ENCODE measurements around the gene KCNC4. TPM values are rescaled to one million over a fixed set of nuclear protein-coding genes. Genes with fewer than 3 reads are reported as not detected.

KCNC4 gene
- total RNA-seq, 4 donors from 2014 or later = 3.8 to 12.5 (median 4.6) TPM

DNA sequence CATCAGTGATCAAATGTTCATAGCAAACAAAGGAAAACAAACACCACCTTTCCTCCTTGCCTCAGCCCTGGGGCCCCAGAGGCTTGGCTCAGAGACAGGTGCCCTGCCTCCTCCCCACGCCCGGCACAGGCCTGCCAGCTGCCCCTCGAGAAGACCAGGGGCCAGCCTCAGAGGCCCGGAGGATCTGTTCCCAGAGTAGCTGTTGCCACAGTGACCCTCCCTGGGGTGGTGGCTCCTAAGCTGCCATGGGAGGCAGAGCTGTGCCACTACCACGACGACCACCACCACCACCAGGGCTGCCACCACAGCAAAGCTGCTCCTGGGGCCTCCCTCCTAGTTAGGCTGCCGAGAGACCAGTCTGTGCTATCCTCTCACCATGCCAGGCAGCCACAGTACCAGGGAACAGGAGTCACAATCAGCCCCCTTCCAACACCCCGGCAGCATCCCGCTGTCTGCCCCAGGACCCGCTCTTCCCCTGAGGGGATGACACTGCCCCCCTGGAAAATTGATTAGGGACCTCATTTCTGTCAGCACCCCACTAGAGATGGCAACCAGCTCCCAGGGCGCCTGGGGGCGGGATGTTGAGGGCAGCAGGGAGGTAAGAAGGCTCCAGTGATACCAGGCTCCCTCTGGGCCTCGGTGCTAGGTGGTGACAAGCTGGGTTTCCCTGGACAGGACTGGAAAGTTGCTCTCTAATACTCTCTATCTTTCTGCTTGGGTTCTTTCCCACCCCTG, 30.5 kb downstream of the KCNC4 start:
- intact Hi-C loops (cut with DNase I) = no loop called here
- H3K36me3 ChIP-seq = no peaks in the 10 kb centered on the region
- DNase-seq = no peak
- no peaks in the 10 kb centered on the region for H3K9me3 ChIP-seq
- no peaks in the 10 kb centered on the region for H3K4me1 ChIP-seq
- H3K4me3 ChIP-seq (replicated peaks in 1 of 3) = no peak overlapping the region
- no peaks in the 10 kb centered on the region for H3K27me3 ChIP-seq
- TF ChIP-seq, protein P1, sequence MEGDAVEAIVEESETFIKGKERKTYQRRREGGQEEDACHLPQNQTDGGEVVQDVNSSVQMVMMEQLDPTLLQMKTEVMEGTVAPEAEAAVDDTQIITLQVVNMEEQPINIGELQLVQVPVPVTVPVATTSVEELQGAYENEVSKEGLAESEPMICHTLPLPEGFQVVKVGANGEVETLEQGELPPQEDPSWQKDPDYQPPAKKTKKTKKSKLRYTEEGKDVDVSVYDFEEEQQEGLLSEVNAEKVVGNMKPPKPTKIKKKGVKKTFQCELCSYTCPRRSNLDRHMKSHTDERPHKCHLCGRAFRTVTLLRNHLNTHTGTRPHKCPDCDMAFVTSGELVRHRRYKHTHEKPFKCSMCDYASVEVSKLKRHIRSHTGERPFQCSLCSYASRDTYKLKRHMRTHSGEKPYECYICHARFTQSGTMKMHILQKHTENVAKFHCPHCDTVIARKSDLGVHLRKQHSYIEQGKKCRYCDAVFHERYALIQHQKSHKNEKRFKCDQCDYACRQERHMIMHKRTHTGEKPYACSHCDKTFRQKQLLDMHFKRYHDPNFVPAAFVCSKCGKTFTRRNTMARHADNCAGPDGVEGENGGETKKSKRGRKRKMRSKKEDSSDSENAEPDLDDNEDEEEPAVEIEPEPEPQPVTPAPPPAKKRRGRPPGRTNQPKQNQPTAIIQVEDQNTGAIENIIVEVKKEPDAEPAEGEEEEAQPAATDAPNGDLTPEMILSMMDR (IDR thresholded peaks at IDR 0.05) = no peak
- TF ChIP-seq POLR2A (IDR thresholded peaks at IDR 0.05) = no peak
- H3K27ac ChIP-seq = no peak overlapping the region
- WGBS, 2 donors = 68 to 95% methylated on average over 4 to 6 of the region's 13 CpGs

DNA sequence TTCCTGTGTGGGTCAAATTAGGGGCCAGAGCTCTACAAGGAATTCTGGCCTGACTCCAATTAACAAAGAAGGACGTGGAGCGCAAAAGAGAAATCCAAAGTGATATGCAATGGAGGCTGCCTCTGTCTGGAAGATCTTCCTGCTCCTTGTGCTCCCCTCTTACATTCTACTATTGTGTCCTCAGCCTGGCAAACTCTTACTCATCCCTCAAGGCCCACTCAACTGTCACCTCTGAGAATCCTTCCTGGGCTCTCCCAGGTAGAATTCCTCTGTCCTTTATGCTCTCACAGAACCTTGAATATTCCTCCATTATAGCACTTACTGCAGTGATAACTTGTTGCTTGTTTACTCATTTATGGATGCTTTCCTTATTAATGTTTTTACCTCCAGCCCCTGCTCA, 31.4 kb downstream of the KCNC4 start:
- intact Hi-C loops (cut with DNase I) = no loop called here
- 36 to 53% methylated on average over 2 of the region's 2 CpGs for WGBS, 2 donors
- DNase-seq = no peak
- H3K27me3 ChIP-seq = no peaks in the 10 kb centered on the region
- no peaks in the 10 kb centered on the region for H3K4me1 ChIP-seq
- no peak overlapping the region for H3K4me3 ChIP-seq (replicated peaks in 1 of 3)
- no peaks in the 10 kb centered on the region for H3K36me3 ChIP-seq
- TF ChIP-seq POLR2A (IDR thresholded peaks at IDR 0.05) = no peak
- TF ChIP-seq, protein P1 (IDR thresholded peaks at IDR 0.05) = no peak
- no peak overlapping the region for H3K27ac ChIP-seq
- H3K9me3 ChIP-seq = no peaks in the 10 kb centered on the region

DNA sequence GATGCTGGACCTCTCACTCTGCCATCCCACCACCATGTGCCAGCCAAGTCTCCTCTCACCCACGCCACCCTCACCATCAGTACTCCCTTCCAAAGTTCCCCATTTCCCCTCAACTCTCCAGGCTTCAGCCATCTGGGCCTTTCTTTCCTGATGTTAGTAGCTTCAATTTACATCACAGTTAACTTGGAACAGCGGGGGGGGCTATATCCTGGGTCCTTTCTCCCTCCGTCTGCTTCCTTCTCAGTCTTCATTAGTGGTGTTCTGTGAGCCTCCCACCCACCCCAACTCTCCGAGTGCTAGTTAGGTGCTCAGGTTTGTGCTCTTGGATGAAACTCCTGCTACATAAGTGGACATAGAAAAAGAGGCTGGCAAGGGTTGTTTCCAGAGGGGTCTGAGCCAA, 31.9 kb downstream of the KCNC4 start:
- no peak for DNase-seq
- no peaks in the 10 kb centered on the region for H3K9me3 ChIP-seq
- no peak for TF ChIP-seq POLR2A (IDR thresholded peaks at IDR 0.05)
- TF ChIP-seq, protein P1 (IDR thresholded peaks at IDR 0.05) = no peak
- intact Hi-C loops (cut with DNase I) = no loop called here
- no peaks in the 10 kb centered on the region for H3K4me1 ChIP-seq
- H3K27ac ChIP-seq = no peak overlapping the region
- no peaks in the 10 kb centered on the region for H3K27me3 ChIP-seq
- H3K36me3 ChIP-seq = no peaks in the 10 kb centered on the region
- WGBS, 2 donors = 88 to 93% methylated on average over 4 of the region's 4 CpGs
- H3K4me3 ChIP-seq (replicated peaks in 1 of 3) = no peak overlapping the region

DNA sequence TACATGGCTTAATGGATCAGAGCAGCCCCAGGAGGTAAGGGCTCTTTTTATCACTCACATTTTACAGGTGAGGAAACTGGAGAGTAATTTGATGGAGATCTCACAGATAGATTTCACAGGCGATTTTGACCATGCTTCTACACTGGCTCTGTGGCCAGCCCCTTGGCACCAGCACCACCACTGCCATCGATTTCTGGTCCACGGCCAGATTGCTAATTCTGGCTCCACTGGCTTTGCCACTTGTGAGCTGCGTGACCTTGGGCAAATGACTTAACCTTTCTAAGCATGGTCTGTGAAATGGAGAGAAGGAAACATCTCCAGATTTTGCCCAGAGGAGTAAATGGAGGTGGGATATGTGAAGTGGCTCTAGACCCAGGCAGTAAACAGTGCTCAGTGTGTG, 32.6 kb downstream of the KCNC4 start:
- Histone ChIP-seq H3K4me3 (replicated peaks in 1 of 3) (no peak overlapping the region), H3K4me1 (no peaks in the 10 kb centered on the region), H3K27me3 (no peaks in the 10 kb centered on the region), H3K27ac (no peak overlapping the region), H3K9me3 (no peaks in the 10 kb centered on the region), H3K36me3 (no peaks in the 10 kb centered on the region)
- TF ChIP-seq POLR2A (IDR thresholded peaks at IDR 0.05) = no peak
- TF ChIP-seq, protein P1 (IDR thresholded peaks at IDR 0.05) = no peak
- intact Hi-C loops (cut with DNase I) = no loop called here
- DNase-seq = no peak
- WGBS, 2 donors = 81 to 84% methylated on average over 4 of the region's 4 CpGs

DNA sequence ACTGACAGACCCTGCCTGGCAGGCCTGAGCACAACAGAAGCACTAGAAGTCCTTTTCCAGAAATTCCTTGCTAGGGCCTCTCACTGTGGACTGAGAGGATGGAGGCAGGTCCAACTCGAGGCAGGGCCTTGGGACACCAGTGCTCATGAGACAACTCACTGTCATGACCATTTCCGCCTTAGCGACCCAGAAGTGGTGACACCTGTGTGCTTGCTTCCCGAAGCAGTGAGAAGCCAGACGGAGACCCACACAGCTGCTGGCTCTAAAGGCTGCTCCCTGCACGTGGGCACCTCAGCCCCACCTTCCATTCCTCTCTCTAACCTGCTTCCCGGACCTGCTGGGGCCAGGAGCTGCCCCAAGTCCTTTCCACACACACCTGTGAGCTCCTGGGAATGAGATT, 33.0 kb downstream of the KCNC4 start:
- TF ChIP-seq, protein P1 (IDR thresholded peaks at IDR 0.05) = no peak
- no peak for TF ChIP-seq POLR2A (IDR thresholded peaks at IDR 0.05)
- no peak overlapping the region for H3K27ac ChIP-seq
- no peaks in the 10 kb centered on the region for H3K36me3 ChIP-seq
- DNase-seq = no peak
- no peak overlapping the region for H3K4me3 ChIP-seq (replicated peaks in 1 of 3)
- intact Hi-C loops (cut with DNase I) = no loop called here
- H3K4me1 ChIP-seq = no peaks in the 10 kb centered on the region
- H3K27me3 ChIP-seq = no peaks in the 10 kb centered on the region
- 21 to 42% methylated on average over 2 to 5 of the region's 7 CpGs for WGBS, 2 donors
- H3K9me3 ChIP-seq = no peaks in the 10 kb centered on the region

Data from thyroid gland (tissue), 4 donors.